AG09309 (cell line): Measurements from ENCODE around the gene DPH7.
"Not testable (repeated sequence)": the region's sequence is repeated elsewhere in the genome, so short reads cannot be mapped to it uniquely, and the experiment has no call there.

ENCODE experiments used
- DNase-seq: peaks from one replicate; pipeline ENCODE4 v3.0.0-alpha.2; 2010; ENCODE audit warnings: low read depth
- H3K4me3 ChIP-seq: 2 replicates; pipeline ENCODE4 v1.5.1; 2011; ENCODE audit warnings: mild to moderate bottlenecking, low read depth, low read length, moderate library complexity; ENCODE audit not compliant: control insufficient read depth
- CTCF ChIP-seq: IDR thresholded peaks from 2 replicates; pipeline ENCODE4 v1.5.1; 2011; ENCODE audit warnings: mild to moderate bottlenecking, low read depth, low read length, inconsistent platforms; ENCODE audit not compliant: insufficient read depth, control insufficient read depth; ENCODE audit errors: missing control alignments

Gene DPH7

GRCh38 chr9:137524981-137525317 lies 53.8 kb downstream of the DPH7 start:
- H3K4me3 ChIP-seq = no peak overlapping the region
- no peak for TF ChIP-seq CTCF
- no peak for DNase-seq

GRCh38 chr9:137524161-137524980 lies 54.4 kb downstream of the DPH7 start:
- DNase-seq = no peak
- no peak overlapping the region for H3K4me3 ChIP-seq

GRCh38 chr9:137522746-137523455 lies 55.8 kb downstream of the DPH7 start:
- DNase-seq = no peak
- no peak for TF ChIP-seq CTCF

More at GRCh38 chr9:137524161-137524980, 54.4 kb downstream of the DPH7 start:
- TF ChIP-seq CTCF = no peak

GRCh38 chr9:137521405-137521985 lies 57.2 kb downstream of the DPH7 start:
- no peak for DNase-seq
- H3K4me3 ChIP-seq = no peak overlapping the region
- no peak for TF ChIP-seq CTCF

More at GRCh38 chr9:137522746-137523455, 55.8 kb downstream of the DPH7 start:
- H3K4me3 ChIP-seq = no peak overlapping the region

- TF ChIP-seq CTCF = no peak
- DNase-seq = no peak
- H3K4me3 ChIP-seq = no peak overlapping the region
Measured at GRCh38 chr9:137520614-137521404, 57.9 kb downstream of the DPH7 start.

GRCh38 chr9:137519553-137519952 lies 59.2 kb downstream of the DPH7 start:
- DNase-seq = no peak
- H3K4me3 ChIP-seq = no peak overlapping the region
- TF ChIP-seq CTCF = no peak

GRCh38 chr9:137518661-137519459 lies 59.9 kb downstream of the DPH7 start:
- DNase-seq = not testable (repeated sequence)

More at GRCh38 chr9:137518661-137519459, 59.9 kb downstream of the DPH7 start:
- not testable (repeated sequence) for H3K4me3 ChIP-seq
